Measurements from ENCODE around the gene B3GNT8.

DNA sequence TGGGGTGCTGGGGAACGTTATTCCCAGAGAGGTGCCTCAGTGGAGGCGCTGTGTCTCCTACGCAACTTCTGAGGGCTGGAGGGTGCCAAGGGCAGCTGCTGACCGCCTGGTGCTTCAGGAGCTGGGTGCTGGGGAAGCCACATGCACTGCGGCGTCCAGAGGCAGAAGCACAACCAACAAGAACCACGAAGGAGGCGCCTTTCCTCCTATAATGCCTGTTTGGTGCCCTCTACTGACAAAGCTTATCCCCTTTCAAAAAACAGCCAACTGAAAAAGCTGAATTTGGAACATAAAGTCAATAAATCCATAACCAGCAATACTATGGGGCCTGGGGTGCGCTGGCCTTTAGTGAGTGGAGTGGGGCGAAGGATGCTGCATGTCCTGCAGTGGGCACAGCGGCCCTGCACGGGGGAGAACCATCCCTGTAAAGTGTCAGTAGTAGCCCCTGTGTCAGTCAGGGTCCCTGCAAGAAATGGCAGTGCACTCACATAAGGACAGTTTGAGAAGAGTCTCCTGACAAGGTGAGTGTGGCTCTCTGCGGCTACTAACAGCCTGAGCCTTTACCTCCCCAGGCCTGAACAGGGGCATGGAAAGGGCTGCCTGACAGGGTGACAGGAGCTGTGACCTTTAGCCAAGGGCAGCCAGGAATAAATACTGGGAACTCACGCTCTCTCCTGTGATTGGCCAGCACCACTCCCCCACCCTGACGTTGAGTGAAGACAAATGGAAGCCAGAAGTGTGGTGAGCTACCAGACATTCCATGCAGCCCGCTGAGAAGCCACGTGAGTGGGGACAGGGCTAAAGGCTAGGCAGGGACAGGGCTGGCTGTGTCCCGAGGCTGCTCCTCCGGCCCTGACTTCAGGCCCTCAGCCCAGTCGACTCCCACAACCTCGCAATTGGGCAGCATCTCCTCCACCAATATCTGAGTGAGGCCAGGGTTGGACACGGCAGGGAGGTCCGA is 4.5 kb upstream of the B3GNT8 start:
- TF ChIP-seq, protein P1, sequence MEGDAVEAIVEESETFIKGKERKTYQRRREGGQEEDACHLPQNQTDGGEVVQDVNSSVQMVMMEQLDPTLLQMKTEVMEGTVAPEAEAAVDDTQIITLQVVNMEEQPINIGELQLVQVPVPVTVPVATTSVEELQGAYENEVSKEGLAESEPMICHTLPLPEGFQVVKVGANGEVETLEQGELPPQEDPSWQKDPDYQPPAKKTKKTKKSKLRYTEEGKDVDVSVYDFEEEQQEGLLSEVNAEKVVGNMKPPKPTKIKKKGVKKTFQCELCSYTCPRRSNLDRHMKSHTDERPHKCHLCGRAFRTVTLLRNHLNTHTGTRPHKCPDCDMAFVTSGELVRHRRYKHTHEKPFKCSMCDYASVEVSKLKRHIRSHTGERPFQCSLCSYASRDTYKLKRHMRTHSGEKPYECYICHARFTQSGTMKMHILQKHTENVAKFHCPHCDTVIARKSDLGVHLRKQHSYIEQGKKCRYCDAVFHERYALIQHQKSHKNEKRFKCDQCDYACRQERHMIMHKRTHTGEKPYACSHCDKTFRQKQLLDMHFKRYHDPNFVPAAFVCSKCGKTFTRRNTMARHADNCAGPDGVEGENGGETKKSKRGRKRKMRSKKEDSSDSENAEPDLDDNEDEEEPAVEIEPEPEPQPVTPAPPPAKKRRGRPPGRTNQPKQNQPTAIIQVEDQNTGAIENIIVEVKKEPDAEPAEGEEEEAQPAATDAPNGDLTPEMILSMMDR (IDR thresholded peaks at IDR 0.05 in 2 of 3, conservative IDR thresholded peaks at IDR 0.05 in 1 of 3; ENCODE audit: borderline replicate concordance in 1 of 3, insufficient read depth in 1 of 3, low read depth in 2 of 3, low read length in 2 of 3) = peak; percentile 29 to 39 (median 38); a peak in 4 of 6 replicates
- TF ChIP-seq SRF (IDR thresholded peaks at IDR 0.05; ENCODE audit: low read depth) = no peak
- TF ChIP-seq POLR2AphosphoS5 (IDR thresholded peaks at IDR 0.05; ENCODE audit: low read depth, low read length) = no peak
- TF ChIP-seq POLR2A (IDR thresholded peaks at IDR 0.05; ENCODE audit: borderline replicate concordance, extremely low read depth, insufficient read depth, insufficient read length) = no peak
- no peak for TF ChIP-seq EZH2 (IDR thresholded peaks at IDR 0.05)
- TF ChIP-seq ZNF274 (IDR thresholded peaks at IDR 0.05; ENCODE audit: low read depth, low read length) = no peak
- TF ChIP-seq, protein P2, sequence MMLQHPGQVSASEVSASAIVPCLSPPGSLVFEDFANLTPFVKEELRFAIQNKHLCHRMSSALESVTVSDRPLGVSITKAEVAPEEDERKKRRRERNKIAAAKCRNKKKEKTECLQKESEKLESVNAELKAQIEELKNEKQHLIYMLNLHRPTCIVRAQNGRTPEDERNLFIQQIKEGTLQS (IDR thresholded peaks at IDR 0.05) = no peak
- TF ChIP-seq, protein P3, sequence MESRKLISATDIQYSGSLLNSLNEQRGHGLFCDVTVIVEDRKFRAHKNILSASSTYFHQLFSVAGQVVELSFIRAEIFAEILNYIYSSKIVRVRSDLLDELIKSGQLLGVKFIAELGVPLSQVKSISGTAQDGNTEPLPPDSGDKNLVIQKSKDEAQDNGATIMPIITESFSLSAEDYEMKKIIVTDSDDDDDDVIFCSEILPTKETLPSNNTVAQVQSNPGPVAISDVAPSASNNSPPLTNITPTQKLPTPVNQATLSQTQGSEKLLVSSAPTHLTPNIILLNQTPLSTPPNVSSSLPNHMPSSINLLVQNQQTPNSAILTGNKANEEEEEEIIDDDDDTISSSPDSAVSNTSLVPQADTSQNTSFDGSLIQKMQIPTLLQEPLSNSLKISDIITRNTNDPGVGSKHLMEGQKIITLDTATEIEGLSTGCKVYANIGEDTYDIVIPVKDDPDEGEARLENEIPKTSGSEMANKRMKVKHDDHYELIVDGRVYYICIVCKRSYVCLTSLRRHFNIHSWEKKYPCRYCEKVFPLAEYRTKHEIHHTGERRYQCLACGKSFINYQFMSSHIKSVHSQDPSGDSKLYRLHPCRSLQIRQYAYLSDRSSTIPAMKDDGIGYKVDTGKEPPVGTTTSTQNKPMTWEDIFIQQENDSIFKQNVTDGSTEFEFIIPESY (IDR thresholded peaks at IDR 0.05; ENCODE audit: extremely low read depth, insufficient replicate concordance, low read length) = no peak
- TF ChIP-seq TCF7L2 (IDR thresholded peaks at IDR 0.05; ENCODE audit: borderline replicate concordance, extremely low read depth, insufficient read depth, insufficient read length) = no peak
- no peak for TF ChIP-seq CEBPB (IDR thresholded peaks at IDR 0.05; ENCODE audit: low read depth)
- TF ChIP-seq RAD21 (IDR thresholded peaks at IDR 0.05; ENCODE audit: low read depth) = peak; percentile 52

All from HCT116 (cell line).